Stromal cell of bone marrow (primary cell): ENCODE measurements around the gene GPR158.

ENCODE experiments used
- DNase-seq: peaks from one replicate; pipeline ENCODE4 v3.0.0-alpha.2; 2012; ENCODE audit warnings: low read depth

Gene GPR158

GRCh38 chr10:25573316-25573715, 398.5 kb downstream of the GPR158 start:
- DNase-seq, result no peak

- no peak for DNase-seq
Observed at GRCh38 chr10:25575343-25575742, 400.5 kb downstream of the GPR158 start.

- DNase-seq, result no peak
Observed at GRCh38 chr10:25578061-25578460, 403.3 kb downstream of the GPR158 start.

GRCh38 chr10:25582961-25583360, 408.2 kb downstream of the GPR158 start:
- no peak for DNase-seq

GRCh38 chr10:25600651-25601050, 425.9 kb downstream of the GPR158 start:
- DNase-seq, result no peak

GRCh38 chr10:25604591-25604990, 429.8 kb downstream of the GPR158 start:
- no peak for DNase-seq

- no peak for DNase-seq
Observed at GRCh38 chr10:25614652-25615051, 439.9 kb downstream of the GPR158 start.

- DNase-seq, result no peak
Observed at GRCh38 chr10:25615926-25616325, 441.1 kb downstream of the GPR158 start.

- DNase-seq, result no peak
Observed at GRCh38 chr10:25616903-25617592, 442.2 kb downstream of the GPR158 start.

- no peak for DNase-seq
Observed at GRCh38 chr10:25627606-25628005, 452.8 kb downstream of the GPR158 start.

GRCh38 chr10:25629333-25629732, 454.5 kb downstream of the GPR158 start:
- no peak for DNase-seq

GRCh38 chr10:25631471-25631870, 456.7 kb downstream of the GPR158 start:
- no peak for DNase-seq

GRCh38 chr10:25632802-25633201, 458.0 kb downstream of the GPR158 start:
- DNase-seq, result no peak

GRCh38 chr10:25633542-25633941, 458.7 kb downstream of the GPR158 start:
- DNase-seq, result no peak

- DNase-seq, result no peak
Observed at GRCh38 chr10:25639646-25640045, 464.8 kb downstream of the GPR158 start.

GRCh38 chr10:25641595-25641994, 466.8 kb downstream of the GPR158 start:
- DNase-seq, result no peak

GRCh38 chr10:25642721-25643120, 467.9 kb downstream of the GPR158 start:
- DNase-seq, result no peak

GRCh38 chr10:25646371-25646770, 471.6 kb downstream of the GPR158 start:
- no peak for DNase-seq

- no peak for DNase-seq
Observed at GRCh38 chr10:25651534-25651933, 476.7 kb downstream of the GPR158 start.
